T-cell (primary cell): Measurements from ENCODE around the gene NUBP2. TPM values are rescaled to one million over a fixed set of nuclear protein-coding genes. Genes with fewer than 3 reads are reported as not detected.

Experiments used
- ATAC-seq, 4 experiments: fragments of 200-7000 bp in 3 of 4; fragments of 150-1000 bp in 1 of 4; cut with Tn5 transposase; replicated peaks in 1 of 4; 1 replicate in 3 of 4; 2 replicates in 1 of 4; pipeline ENCODE4 v1.10.0; 2021; ENCODE audit warnings: moderate library complexity in 3 of 4, mild to moderate bottlenecking in 2 of 4, moderate number of reproducible peaks in 1 of 4
- CTCF ChIA-PET, 2 donors: fragments of 300-600 bp; sonication (Branson Sonifier 250); formaldehyde crosslinking; loops; one replicate each; lab custom pipeline; 2022; ENCODE audit warnings: antibody characterized with exemption in 2 of 2; lab: Charles Lee
- POLR2A ChIA-PET, 2 donors: fragments of 300-600 bp; sonication (Branson Sonifier 250); formaldehyde crosslinking; loops; one replicate each; lab custom pipeline; 2022; ENCODE audit warnings: antibody characterized with exemption in 2 of 2; lab: Charles Lee
- DNase-seq, 35 experiments: peaks; one replicate each; pipeline versions ENCODE4 v3.0.0 to v3.0.0-alpha.2; 2013 to 2023
- H3K27ac ChIP-seq: one replicate; pipeline ENCODE4 v1.5.1; 2013; ENCODE audit warnings: low read length
- H3K27me3 ChIP-seq, 2 experiments: replicated peaks in 1 of 2; 1 replicate in 1 of 2; 2 replicates in 1 of 2; pipeline versions ENCODE4 v1.6.1 to v1.7.0; 2013; ENCODE audit warnings: low read length in 1 of 2, mixed read lengths in 1 of 2; ENCODE audit not compliant: control insufficient read depth in 2 of 2, insufficient read depth in 2 of 2; ENCODE audit errors: extremely low read depth in 1 of 2
- H3K36me3 ChIP-seq, 2 donors: 1 replicate in 1 of 2; 2 replicates in 1 of 2; pipeline versions ENCODE4 v1.6.1 to v1.7.0; 2013; ENCODE audit warnings: low read length in 1 of 2; ENCODE audit not compliant: control insufficient read depth in 2 of 2, insufficient read depth in 1 of 2; ENCODE audit errors: extremely low read depth in 1 of 2
- H3K4me1 ChIP-seq, 2 experiments: 1 replicate in 1 of 2; 2 replicates in 1 of 2; pipeline versions ENCODE4 v1.6.1 to v1.7.0; 2013; ENCODE audit warnings: low read length in 2 of 2, mixed read lengths in 1 of 2; ENCODE audit not compliant: insufficient read depth in 2 of 2, control insufficient read depth in 1 of 2; ENCODE audit errors: extremely low read depth in 1 of 2
- H3K4me3 ChIP-seq, 2 donors: 1 replicate in 1 of 2; 2 replicates in 1 of 2; pipeline versions ENCODE4 v1.5.1 to v1.7.0; 2013; ENCODE audit warnings: mild to moderate bottlenecking in 2 of 2, low read length in 1 of 2, moderate library complexity in 1 of 2; ENCODE audit not compliant: control insufficient read depth in 1 of 2; ENCODE audit errors: extremely low read depth in 1 of 2
- H3K9me3 ChIP-seq: 2 replicates; pipeline ENCODE4 v1.7.0; 2013
- H3K27ac Mint-ChIP-seq, 2 donors: one replicate each; pipeline ENCODE4 v1.8.0; 2020 to 2021; ENCODE audit warnings: mild to moderate bottlenecking in 2 of 2, mixed read lengths in 2 of 2
- H3K27me3 Mint-ChIP-seq, 2 donors: one replicate each; pipeline ENCODE4 v1.8.0; 2021 to 2022; ENCODE audit warnings: mixed read lengths in 2 of 2
- H3K36me3 Mint-ChIP-seq: one replicate; pipeline ENCODE4 v1.8.0; 2021; ENCODE audit warnings: mixed read lengths
- H3K4me1 Mint-ChIP-seq, 3 donors: one replicate each; pipeline ENCODE4 v1.8.0; 2020 to 2022; ENCODE audit warnings: mixed read lengths in 3 of 3, mild to moderate bottlenecking in 1 of 3
- H3K4me3 Mint-ChIP-seq, 3 donors: one replicate each; pipeline ENCODE4 v1.8.0; 2020 to 2022; ENCODE audit warnings: mild to moderate bottlenecking in 3 of 3, mixed read lengths in 3 of 3, moderate library complexity in 3 of 3
- H3K9me3 Mint-ChIP-seq, 3 donors: one replicate each; pipeline ENCODE4 v1.8.0; 2020 to 2022; ENCODE audit warnings: mixed read lengths in 3 of 3
- WGBS: methylation state at CpG from one replicate; pipeline ENCODE4 v1.1.5; 2013; ENCODE audit warnings: missing lambda C conversion rate; ENCODE audit not compliant: insufficient coverage; 5-methylcytosine and 5-hydroxymethylcytosine counted together
- total RNA-seq, 35 experiments: library from RNA in 6 of 35; stranded (reverse) in 6 of 35; fragments of 120-200 nt in 1 of 35; gene quantifications; one replicate each; pipeline versions ENCODE4 v1.2.1 to v1.2.4 and lab custom pipeline; 2013 to 2026

NUBP2 gene
- total RNA-seq, 5 donors from 2014 or later (not counting 1 experiment from before 2014, with no cell fraction given) = 41.2 to 77.0 (median 74.3) TPM

- no peaks in the 10 kb centered on the region for H3K27me3 Mint-ChIP-seq
- H3K4me1 Mint-ChIP-seq = no peaks in the 10 kb centered on the region
- no peak overlapping the region for H3K27ac Mint-ChIP-seq
- Histone ChIP-seq H3K4me3 (no peak overlapping the region), H3K27ac (no peak overlapping the region), H3K9me3 (no peaks in the 10 kb centered on the region), H3K27me3 (no peaks in the 10 kb centered on the region), H3K4me1 (no peaks in the 10 kb centered on the region), H3K36me3 (peaks cover 20 to 48% of the 10 kb centered on the region in 2 donors)
- H3K4me3 Mint-ChIP-seq = no peak overlapping the region
- ChIA-PET POLR2A (no interaction called here), CTCF (no interaction called here)
- DNase-seq (no peak), ATAC-seq (no peak)
- H3K36me3 Mint-ChIP-seq = peaks cover 9% of the 10 kb centered on the region
- no peaks in the 10 kb centered on the region for H3K9me3 Mint-ChIP-seq
- 97% methylated on average over 19 of the region's 19 CpGs for WGBS
These were observed 41.1 kb upstream of the NUBP2 start for GRCh38 chr16:1741553-1742165.

DNA sequence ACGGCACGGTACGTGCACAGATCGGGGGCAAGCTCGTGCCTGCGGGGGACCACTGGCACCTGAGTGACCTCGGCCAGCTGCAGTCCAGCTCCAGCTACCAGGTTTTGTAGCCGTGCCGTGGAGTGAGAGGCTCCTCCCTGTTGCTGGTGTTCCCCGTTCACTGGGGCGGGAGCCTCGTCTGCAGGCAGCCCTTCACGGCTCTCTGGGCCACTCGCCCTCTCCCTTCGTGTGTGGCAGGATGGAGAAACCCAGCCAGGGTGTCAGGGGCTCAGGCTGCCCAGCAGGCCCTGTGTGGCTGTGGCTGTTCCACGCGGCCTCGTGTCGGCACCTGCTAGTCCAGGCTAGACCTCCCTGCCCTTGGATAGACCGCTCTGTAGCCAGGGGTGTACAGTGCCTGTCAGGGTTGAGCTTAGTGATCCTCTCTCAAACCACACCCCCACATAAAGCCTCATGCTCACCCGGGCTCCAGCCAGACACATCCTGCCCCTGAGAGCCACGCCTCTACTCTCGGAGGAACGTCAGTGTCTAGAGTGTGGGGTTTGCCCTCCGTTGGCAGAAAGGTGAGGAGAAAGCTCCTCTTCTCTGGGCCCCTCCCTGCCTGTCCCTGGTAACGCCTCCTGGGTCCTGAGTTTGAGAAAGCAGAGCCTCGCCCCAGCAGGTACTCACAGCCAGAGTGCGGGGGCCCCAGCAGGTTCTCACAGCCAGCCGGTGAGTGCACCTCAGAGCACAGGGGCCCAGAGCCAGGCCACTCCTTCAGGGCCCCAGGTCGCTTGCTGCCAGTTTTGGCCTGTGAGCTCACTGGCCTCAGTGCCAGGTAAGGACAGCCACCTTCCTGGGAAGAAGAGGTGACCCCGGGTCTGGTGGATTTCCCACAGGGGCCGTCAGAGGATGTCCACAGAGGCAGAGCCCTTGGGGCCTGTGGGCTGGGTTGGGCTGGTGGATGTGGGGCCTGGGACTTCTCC is 39.1 kb upstream of the NUBP2 start:
- no peak overlapping the region for H3K27ac Mint-ChIP-seq
- H3K9me3 Mint-ChIP-seq = no peaks in the 10 kb centered on the region

DNA sequence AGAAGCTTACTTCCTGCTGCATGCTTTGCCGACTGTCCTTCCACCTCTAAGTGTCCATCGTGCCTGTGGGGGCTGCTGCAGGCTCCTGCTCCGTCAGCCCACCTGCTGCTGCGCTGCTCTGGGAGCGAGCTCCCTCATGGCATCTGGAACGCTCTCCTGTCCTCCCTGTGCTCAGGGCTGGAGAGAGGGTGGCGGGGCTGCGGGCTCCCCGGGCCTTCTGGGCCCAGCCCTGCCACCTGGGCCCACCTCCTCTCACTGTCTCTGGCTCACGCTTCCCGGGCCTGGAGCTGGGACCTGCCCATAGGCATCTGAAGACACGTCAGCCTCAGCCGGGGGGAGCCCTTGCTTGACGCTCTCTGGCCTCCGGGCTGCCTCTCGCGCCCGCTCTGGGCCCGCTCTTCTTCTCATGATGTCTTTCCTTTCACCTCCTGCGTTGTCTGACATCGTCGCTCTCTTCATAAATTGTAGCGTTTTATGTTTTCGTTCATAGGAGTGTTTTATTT is 38.4 kb upstream of the NUBP2 start:
- DNase-seq (no peak), ATAC-seq (no peak)
- Mint-ChIP-seq H3K36me3 (peaks cover 15% of the 10 kb centered on the region), H3K4me3 (no peak overlapping the region), H3K27ac (no peak overlapping the region), H3K4me1 (no peaks in the 10 kb centered on the region), H3K27me3 (no peaks in the 10 kb centered on the region), H3K9me3 (no peaks in the 10 kb centered on the region)
- POLR2A ChIA-PET = no interaction called here
- H3K4me1 ChIP-seq = no peaks in the 10 kb centered on the region
- no peak overlapping the region for H3K4me3 ChIP-seq
- whole genome bisulfite sequencing = 94% methylated on average over 9 of the region's 24 CpGs
- peaks cover 28 to 72% of the 10 kb centered on the region in 2 donors for H3K36me3 ChIP-seq
- H3K27ac ChIP-seq = no peak overlapping the region
- no peaks in the 10 kb centered on the region for H3K9me3 ChIP-seq
- H3K27me3 ChIP-seq = no peaks in the 10 kb centered on the region
- CTCF ChIA-PET = no interaction called here

More for the DNA sequence above, 39.1 kb upstream of the NUBP2 start:
- no peaks in the 10 kb centered on the region for H3K4me1 ChIP-seq
- no peak overlapping the region for H3K27ac ChIP-seq
- 97% methylated on average over 28 of the region's 32 CpGs for WGBS
- no peaks in the 10 kb centered on the region for H3K27me3 Mint-ChIP-seq
- ATAC-seq (no peak), DNase-seq (no peak)
- H3K4me1 Mint-ChIP-seq = no peaks in the 10 kb centered on the region
- no peaks in the 10 kb centered on the region for H3K27me3 ChIP-seq
- H3K9me3 ChIP-seq = no peaks in the 10 kb centered on the region
- H3K36me3 ChIP-seq = peaks cover 24 to 65% of the 10 kb centered on the region in 2 donors
- peaks cover 9% of the 10 kb centered on the region for H3K36me3 Mint-ChIP-seq
- ChIA-PET POLR2A (no interaction called here), CTCF (no interaction called here)
- H3K4me3 Mint-ChIP-seq = no peak overlapping the region
- H3K4me3 ChIP-seq = no peak overlapping the region

DNA sequence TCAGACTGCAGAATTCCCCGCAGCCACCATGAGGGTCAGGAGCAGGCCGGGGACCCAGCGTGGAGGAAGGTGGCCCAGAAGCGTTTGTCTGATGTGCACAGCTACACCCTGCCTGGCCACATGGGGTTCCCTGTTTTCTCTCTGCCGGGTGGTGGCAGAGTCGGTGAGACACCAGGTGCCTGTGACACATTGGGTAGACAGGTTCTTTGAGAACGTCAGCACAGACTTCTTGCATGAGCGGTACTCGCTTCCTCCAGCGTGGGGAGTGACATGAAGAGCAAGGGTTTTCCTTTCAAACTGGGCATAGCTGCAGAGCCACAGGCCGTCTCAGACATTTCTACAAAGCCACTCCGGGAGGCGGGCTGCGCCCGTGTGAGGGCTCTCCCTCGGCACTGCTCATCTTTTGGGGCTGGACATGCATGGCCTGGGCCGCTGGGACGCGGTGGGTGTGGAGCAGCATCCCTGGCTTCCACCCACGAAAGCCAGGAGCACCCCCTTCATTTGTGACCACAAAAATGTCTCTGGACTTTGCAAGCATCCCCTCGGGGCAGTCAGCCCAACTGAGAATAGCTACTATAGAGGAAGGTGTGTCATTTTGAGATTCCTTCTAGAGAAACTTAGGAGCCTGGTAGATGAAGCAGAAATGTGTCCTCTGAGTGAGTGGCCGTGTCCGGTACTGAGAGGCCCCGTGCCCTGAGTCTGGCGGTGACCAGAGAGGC is 37.4 kb upstream of the NUBP2 start:
- Mint-ChIP-seq H3K4me1 (no peaks in the 10 kb centered on the region), H3K27me3 (no peaks in the 10 kb centered on the region), H3K36me3 (peaks cover 19% of the 10 kb centered on the region), H3K27ac (no peak overlapping the region), H3K9me3 (no peaks in the 10 kb centered on the region), H3K4me3 (no peak overlapping the region)
- no peak for ATAC-seq
- no peaks in the 10 kb centered on the region for H3K4me1 ChIP-seq
- no peaks in the 10 kb centered on the region for H3K9me3 ChIP-seq
- WGBS = 96% methylated on average over 20 of the region's 25 CpGs
- CTCF ChIA-PET = no interaction called here
- POLR2A ChIA-PET = no interaction called here
- H3K4me3 ChIP-seq = no peak overlapping the region
- no peak overlapping the region for H3K27ac ChIP-seq
- peaks cover 31 to 75% of the 10 kb centered on the region in 2 donors for H3K36me3 ChIP-seq
- H3K27me3 ChIP-seq = no peaks in the 10 kb centered on the region
- DNase-seq = no peak

GRCh38 chr16:1745900-1746692 is 36.7 kb upstream of the NUBP2 start:
- Histone ChIP-seq H3K27me3 (no peaks in the 10 kb centered on the region), H3K36me3 (peaks cover 26 to 74% of the 10 kb centered on the region in 2 donors), H3K4me1 (no peaks in the 10 kb centered on the region), H3K27ac (no peak overlapping the region), H3K9me3 (no peaks in the 10 kb centered on the region), H3K4me3 (no peak overlapping the region)
- ChIA-PET CTCF (no interaction called here), POLR2A (no interaction called here)
- no peaks in the 10 kb centered on the region for H3K4me1 Mint-ChIP-seq
- H3K27ac Mint-ChIP-seq = no peak overlapping the region
- DNase-seq = no peak
- 97% methylated on average over 18 of the region's 29 CpGs for WGBS
- no peaks in the 10 kb centered on the region for H3K27me3 Mint-ChIP-seq
- ATAC-seq = no peak
- H3K4me3 Mint-ChIP-seq = no peak overlapping the region
- no peaks in the 10 kb centered on the region for H3K9me3 Mint-ChIP-seq
- H3K36me3 Mint-ChIP-seq = peaks cover 19% of the 10 kb centered on the region
